Subcutaneous adipose tissue (tissue), 4 donors: ENCODE results near the gene CYREN. TPM values are rescaled to one million over a fixed set of nuclear protein-coding genes. Genes with fewer than 3 reads are reported as not detected.

Experiments used
- CTCF ChIP-seq: fragments of 450-650 bp; IDR thresholded peaks from one replicate; pipeline ENCODE4 v1.5.1; 2016; ENCODE audit warnings: low read depth, mild to moderate bottlenecking, control low read depth, antibody characterized with exemption, moderate library complexity
- total RNA-seq, 4 donors: library from RNA; depleted of rRNA; stranded (reverse); fragments of >200 nt; gene quantifications; one replicate each; pipeline ENCODE4 v1.1.0, GENCODE V29; 2016

The CYREN gene
- total RNA-seq, 4 donors from 2014 or later: 21.9 to 33.0 (median 29.8) TPM

GRCh38 chr7:135204341-135204749 is 33.8 kb upstream of the CYREN start:
- TF ChIP-seq CTCF: no peak

- TF ChIP-seq CTCF: no peak
Measured at GRCh38 chr7:135201350-135201749, 30.8 kb upstream of the CYREN start.

- TF ChIP-seq CTCF: no peak
Measured at GRCh38 chr7:135200821-135201331, 30.4 kb upstream of the CYREN start.

- no peak for TF ChIP-seq CTCF
Measured at GRCh38 chr7:135199439-135199838, 28.9 kb upstream of the CYREN start.

GRCh38 chr7:135197906-135198655 is 27.6 kb upstream of the CYREN start:
- no peak for TF ChIP-seq CTCF

GRCh38 chr7:135197343-135197742 is 26.8 kb upstream of the CYREN start:
- TF ChIP-seq CTCF: no peak

GRCh38 chr7:135195968-135196629 is 25.6 kb upstream of the CYREN start:
- no peak for TF ChIP-seq CTCF
